H1 (cell line): ENCODE data around the gene PDPK1. TPM values are rescaled to one million over a fixed set of nuclear protein-coding genes. Genes with fewer than 3 reads are reported as not detected.
"Not testable (repeated sequence)": the region's sequence is repeated elsewhere in the genome, so short reads cannot be mapped to it uniquely, and the experiment has no call there.

ENCODE experiments used
- CTCF ChIA-PET: fragments of 300-600 bp; sonication (Branson Sonifier 250); formaldehyde crosslinking; loops from one replicate; lab custom pipeline; 2021; ENCODE audit not compliant: partially characterized antibody; lab: Charles Lee
- POLR2A ChIA-PET: fragments of 300-600 bp; sonication (Branson Sonifier 250); formaldehyde crosslinking; loops from one replicate; lab custom pipeline; 2021; ENCODE audit warnings: inconsistent platforms; ENCODE audit not compliant: partially characterized antibody; lab: Charles Lee
- DNase-seq, 2 experiments: peaks; one replicate each; pipeline versions ENCODE4 v3.0.0 to v3.0.0-alpha.2; 2010 to 2022; ENCODE audit warnings: low spot score in 2 of 2, low read depth in 1 of 2, mixed read lengths in 1 of 2
- FAIRE-seq: peaks from 2 replicates; lab custom pipeline; 2011; peaks lifted over from hg19 to GRCh38; lab: Jason Lieb, UNC
- H2AFZ ChIP-seq: 2 replicates; pipeline ENCODE4 v1.8.1; 2012; ENCODE audit warnings: low read length, inconsistent platforms
- H2AK5ac ChIP-seq: 2 replicates; pipeline ENCODE4 v1.6.1; 2013; ENCODE audit warnings: low read depth, low read length
- H2BK120ac ChIP-seq: replicated peaks from 2 replicates; pipeline ENCODE3; 2013; ENCODE audit warnings: low read depth, low read length, inconsistent platforms
- H2BK12ac ChIP-seq: 2 replicates; pipeline ENCODE4 v1.6.1; 2013; ENCODE audit warnings: low read depth, low read length
- H2BK15ac ChIP-seq: 2 replicates; pipeline ENCODE4 v1.6.1; 2013; ENCODE audit warnings: low read length
- H2BK20ac ChIP-seq: 2 replicates; pipeline ENCODE4 v1.6.1; 2013; ENCODE audit warnings: low read length
- H2BK5ac ChIP-seq: 2 replicates; pipeline ENCODE4 v1.6.1; 2013; ENCODE audit warnings: low read depth, low read length
- H3K14ac ChIP-seq: 2 replicates; pipeline ENCODE4 v1.6.1; 2013; ENCODE audit warnings: inconsistent platforms; ENCODE audit not compliant: insufficient read length
- H3K18ac ChIP-seq: 2 replicates; pipeline ENCODE4 v1.6.1; 2013; ENCODE audit warnings: low read length; ENCODE audit errors: extremely low read depth
- H3K23ac ChIP-seq: 2 replicates; pipeline ENCODE4 v1.6.1; 2013; ENCODE audit warnings: inconsistent platforms; ENCODE audit not compliant: insufficient read length
- H3K23me2 ChIP-seq: 2 replicates; pipeline ENCODE4 v1.6.1; 2013; ENCODE audit warnings: low read depth, low read length
- H3K27ac ChIP-seq: 2 replicates; pipeline ENCODE4 v1.6.1; 2011; ENCODE audit warnings: low read depth, low read length, inconsistent platforms
- H3K27me3 ChIP-seq, 4 experiments: replicated peaks in 1 of 4; 1 replicate in 1 of 4; 2 replicates in 3 of 4; pipeline versions ENCODE4 v1.6.1 to v1.8.1; 2011 to 2013; ENCODE audit warnings: low read length in 3 of 4, mild to moderate bottlenecking in 3 of 4, inconsistent platforms in 2 of 4, mixed read lengths in 2 of 4, moderate library complexity in 1 of 4; ENCODE audit not compliant: control insufficient read depth in 3 of 4, insufficient read depth in 3 of 4; ENCODE audit errors: extremely low read depth in 1 of 4
- H3K36me3 ChIP-seq, 4 experiments: 2 replicates each; pipeline versions ENCODE4 v1.6.1 to v1.8.1; 2011 to 2013; ENCODE audit warnings: mild to moderate bottlenecking in 4 of 4, low read length in 3 of 4, moderate library complexity in 2 of 4, control low read depth in 1 of 4, inconsistent platforms in 1 of 4; ENCODE audit not compliant: insufficient read depth in 4 of 4, control insufficient read depth in 2 of 4
- H3K4ac ChIP-seq: replicated peaks from 2 replicates; pipeline ENCODE3; 2013; ENCODE audit warnings: low read length, low read depth, mixed read lengths, inconsistent platforms; ENCODE audit not compliant: insufficient read length
- H3K4me1 ChIP-seq, 4 experiments: replicated peaks in 1 of 4; 1 replicate in 1 of 4; 2 replicates in 3 of 4; pipeline versions ENCODE4 v1.6.1 to v1.8.1; 2011 to 2013; ENCODE audit warnings: low read length in 3 of 4, inconsistent platforms in 2 of 4, mixed read lengths in 1 of 4; ENCODE audit not compliant: insufficient read depth in 4 of 4, control insufficient read depth in 3 of 4
- H3K4me2 ChIP-seq, 2 experiments: 2 replicates each; pipeline versions ENCODE4 v1.6.1 to v1.8.1; 2011 to 2013; ENCODE audit warnings: low read depth in 2 of 2, low read length in 2 of 2, control low read depth in 1 of 2, inconsistent platforms in 1 of 2, mild to moderate bottlenecking in 1 of 2; ENCODE audit not compliant: insufficient read depth in 1 of 2
- H3K4me3 ChIP-seq, 4 experiments: fragments of 200-600, 300-600 bp in 1 of 4; sonication (generic), shearing (Covaris generic), sonication (Bioruptor Twin) in 1 of 4; 2 replicates each; pipeline versions ENCODE4 v1.5.1 to v1.8.1; 2011 to 2016; ENCODE audit warnings: low read length in 4 of 4, low read depth in 3 of 4, control low read depth in 2 of 4, inconsistent platforms in 2 of 4, mild to moderate bottlenecking in 2 of 4, mixed read lengths in 1 of 4, moderate library complexity in 1 of 4; ENCODE audit not compliant: insufficient read depth in 2 of 4; ENCODE audit errors: extremely low read depth in 1 of 4
- H3K56ac ChIP-seq: replicated peaks from 2 replicates; pipeline ENCODE3; 2013; ENCODE audit warnings: low read depth, mild to moderate bottlenecking, mixed read lengths, low read length, inconsistent platforms; ENCODE audit not compliant: insufficient read length
- H3K79me1 ChIP-seq: 2 replicates; pipeline ENCODE4 v1.6.1; 2013; ENCODE audit warnings: low read depth, low read length, control low read depth
- H3K79me2 ChIP-seq, 2 experiments: 2 replicates each; pipeline versions ENCODE4 v1.6.1 to v1.8.1; 2012 to 2013; ENCODE audit warnings: low read length in 2 of 2, mild to moderate bottlenecking in 2 of 2, inconsistent platforms in 1 of 2; ENCODE audit not compliant: insufficient read depth in 2 of 2, control insufficient read depth in 1 of 2
- H3K9ac ChIP-seq, 4 experiments: replicated peaks in 1 of 4; 1 replicate in 1 of 4; 2 replicates in 3 of 4; pipeline versions ENCODE4 v1.6.1 to v1.8.1; 2011 to 2013; ENCODE audit warnings: low read depth in 3 of 4, low read length in 3 of 4, control low read depth in 2 of 4, mild to moderate bottlenecking in 2 of 4, moderate library complexity in 2 of 4, inconsistent platforms in 1 of 4; ENCODE audit errors: extremely low read depth in 1 of 4
- H3K9me3 ChIP-seq, 2 experiments: 2 replicates each; pipeline versions ENCODE4 v1.6.1 to v1.8.1; 2012 to 2013; ENCODE audit warnings: mild to moderate bottlenecking in 2 of 2, moderate library complexity in 2 of 2, control low read depth in 1 of 2, inconsistent platforms in 1 of 2, low read depth in 1 of 2, low read length in 1 of 2, mixed read lengths in 1 of 2; ENCODE audit not compliant: insufficient read depth in 2 of 2
- H4K20me1 ChIP-seq, 2 experiments: replicated peaks in 1 of 2; 2 replicates each; pipeline versions ENCODE3 to v1.8.1; 2011 to 2013; ENCODE audit warnings: inconsistent platforms in 2 of 2, low read length in 2 of 2, mild to moderate bottlenecking in 1 of 2; ENCODE audit not compliant: insufficient read depth in 2 of 2, control insufficient read depth in 1 of 2
- H4K5ac ChIP-seq: 2 replicates; pipeline ENCODE4 v1.6.1; 2013; ENCODE audit warnings: low read length, low read depth, mixed read lengths, inconsistent platforms; ENCODE audit not compliant: insufficient read length
- H4K8ac ChIP-seq: 2 replicates; pipeline ENCODE4 v1.8.0; 2013; ENCODE audit warnings: mild to moderate bottlenecking, moderate library complexity, low read length, inconsistent platforms; ENCODE audit not compliant: insufficient read depth; ENCODE audit errors: extremely low read depth
- H4K91ac ChIP-seq: replicated peaks from 2 replicates; pipeline ENCODE3; 2013; ENCODE audit warnings: low read length, mixed read lengths, inconsistent platforms; ENCODE audit not compliant: insufficient read length
- WGBS, 2 experiments: shearing (Covaris generic) in 1 of 2; methylation state at CpG; one replicate each; pipeline versions ENCODE4 v1.1.6 to v1.1.7; 2013 to 2015; ENCODE audit warnings: low lambda C conversion rate in 2 of 2, mixed read lengths in 2 of 2, inconsistent platforms in 1 of 2, low coverage in 1 of 2, missing lambda C conversion rate in 1 of 2; ENCODE audit not compliant: insufficient replicate concordance in 2 of 2, insufficient coverage in 1 of 2, insufficient read length in 1 of 2; ENCODE audit errors: extremely low coverage in 1 of 2, missing lambda C conversion rate in 1 of 2; 5-methylcytosine and 5-hydroxymethylcytosine counted together
- polyA plus RNA-seq, 7 experiments: library from polyadenylated mRNA; depleted of rRNA in 3 of 7; stranded (reverse) in 5 of 7; unstranded in 2 of 7; fragments of >200 nt in 5 of 7; fragments of 200-250 nt in 2 of 7; gene quantifications; 1 replicate in 5 of 7; 2 replicates in 1 of 7; 4 replicates in 1 of 7; pipeline versions ENCODE4 v1.2.1 to v1.2.3, GENCODE V29; 2011 to 2013; ENCODE audit warnings: missing spikeins in 2 of 7, mixed read lengths in 2 of 7
- total RNA-seq: library from RNA; stranded (reverse); fragmentation: NEBNext Ultra II Directional; extraction: Animal tissue kit (Norgen Biotek cat#: 25700); gene quantifications from 2 replicates; pipeline ENCODE4 v1.2.1, GENCODE V29; 2021

The PDPK1 gene
- total and polyA plus RNA-seq, 2 of the 8 experiments (the other 6 are each of a cell fraction or from before 2014, with no cell fraction given) = 17.1 to 27.8 TPM

DNA sequence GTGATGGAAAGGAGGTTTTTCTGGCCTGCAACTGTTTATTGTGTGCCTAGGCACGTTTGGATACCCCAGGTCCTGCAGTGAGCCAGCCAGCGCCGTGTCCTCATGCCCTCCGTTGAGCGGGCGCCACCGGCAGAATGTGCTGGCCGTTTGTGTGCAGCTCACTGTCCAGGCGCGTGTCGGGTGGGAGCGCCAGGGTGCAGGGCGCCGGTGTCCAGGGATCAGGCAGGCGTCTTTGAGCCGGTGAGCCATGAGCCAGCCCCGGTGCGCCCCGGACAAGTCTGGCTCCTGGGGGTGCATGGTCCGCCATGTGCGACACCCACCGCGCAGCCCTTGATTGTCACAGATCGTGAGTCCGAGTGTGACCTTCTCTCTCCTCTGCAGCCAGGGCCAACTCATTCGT lies 39.2 kb downstream of the PDPK1 start:
- H2BK12ac ChIP-seq, H4K20me1 ChIP-seq, H3K4me1 ChIP-seq, H2BK15ac ChIP-seq, H3K79me2 ChIP-seq, DNase-seq, H2BK5ac ChIP-seq, H3K4me3 ChIP-seq, H3K18ac ChIP-seq, H2AFZ ChIP-seq, H3K56ac ChIP-seq, H4K8ac ChIP-seq, POLR2A ChIA-PET, H4K91ac ChIP-seq, H2BK20ac ChIP-seq, H3K4me2 ChIP-seq, H3K79me1 ChIP-seq, H4K5ac ChIP-seq, FAIRE-seq, H3K4ac ChIP-seq, H3K27ac ChIP-seq, CTCF ChIA-PET, H3K23ac ChIP-seq, H2BK120ac ChIP-seq, H3K27me3 ChIP-seq, H2AK5ac ChIP-seq, H3K14ac ChIP-seq, H3K9ac ChIP-seq, H3K23me2 ChIP-seq, H3K36me3 ChIP-seq: not testable (repeated sequence)
- WGBS, 2 experiments = 97% methylated on average over 18 of the region's 26 CpGs; no CpG with 5 or more reads in 1 of the 2 experiments
- peaks cover 0 to 11% of the 10 kb centered on the region in 2 experiments; a peak in 1 of 4 replicates for H3K9me3 ChIP-seq

DNA sequence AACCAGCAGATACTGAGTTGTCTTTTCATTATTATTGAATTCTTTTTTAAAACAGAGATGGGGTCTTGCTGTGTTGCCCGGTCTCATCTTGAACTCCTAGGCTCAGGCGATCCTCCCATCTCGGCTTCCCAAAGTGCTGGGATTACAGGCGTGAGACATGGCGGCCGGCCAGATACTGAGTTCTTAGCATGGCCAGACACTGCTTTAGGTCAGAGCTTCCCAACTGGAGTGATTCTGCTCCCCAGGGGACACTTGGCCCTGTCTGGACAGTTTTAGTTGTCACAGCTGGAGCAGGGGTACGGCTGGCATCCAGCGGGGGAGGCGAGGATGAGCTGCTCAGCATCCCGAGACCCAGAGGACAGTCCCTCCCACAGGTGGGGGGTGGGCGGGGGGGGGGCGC lies 41.1 kb downstream of the PDPK1 start:
- H3K27ac ChIP-seq = not testable (repeated sequence)

More for the DNA sequence above, 41.1 kb downstream of the PDPK1 start:
- H4K20me1 ChIP-seq, H3K27me3 ChIP-seq, H3K9ac ChIP-seq, H3K14ac ChIP-seq, H3K4me1 ChIP-seq, H2BK5ac ChIP-seq, H2BK20ac ChIP-seq, H3K18ac ChIP-seq, DNase-seq, H3K23ac ChIP-seq, H3K79me2 ChIP-seq, H3K56ac ChIP-seq, FAIRE-seq, H2BK120ac ChIP-seq, H2BK12ac ChIP-seq, CTCF ChIA-PET, H4K8ac ChIP-seq, H3K36me3 ChIP-seq, H3K4me2 ChIP-seq, H2AFZ ChIP-seq, H4K91ac ChIP-seq, H4K5ac ChIP-seq, H3K4me3 ChIP-seq, H3K23me2 ChIP-seq, H2BK15ac ChIP-seq, H2AK5ac ChIP-seq, H3K4ac ChIP-seq, POLR2A ChIA-PET, H3K79me1 ChIP-seq: not testable (repeated sequence)
- H3K9me3 ChIP-seq = peaks cover 0 to 11% of the 10 kb centered on the region in 2 experiments; a peak in 1 of 4 replicates
- no CpG with 5 or more reads among the region's 12 CpGs for WGBS, 2 experiments
